Activated CD4-positive, alpha-beta T cell treated with anti-CD3 and anti-CD28 coated beads, Interleukin-2, amount 50 U/mL, for 1 hour (primary cell): ENCODE measurements around the gene TAF3.

Experiments
- DNase-seq: peaks from one replicate; pipeline ENCODE4 v3.0.0-alpha.2; 2020

TAF3 gene

DNA sequence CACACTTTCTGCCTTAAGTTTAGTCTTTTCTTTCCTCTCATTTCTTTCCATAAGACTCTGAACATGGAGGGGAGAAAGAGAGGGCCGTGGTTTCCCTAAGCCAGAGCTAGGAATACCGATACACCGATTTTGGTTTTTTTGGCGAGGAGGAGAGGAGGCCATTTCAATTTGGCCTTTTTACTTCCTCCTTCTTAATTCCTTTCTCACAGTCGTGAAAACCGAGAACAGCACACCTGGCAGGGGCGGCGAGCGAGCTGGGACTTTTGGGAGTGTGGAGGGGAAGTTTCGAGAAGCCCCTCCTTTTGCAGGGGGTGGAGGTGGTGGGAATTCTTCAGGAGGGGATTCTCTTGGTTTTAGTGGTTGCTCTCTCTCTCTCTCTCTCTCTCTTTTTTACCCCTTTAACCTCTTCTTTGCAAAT is 242.4 kb downstream of the TAF3 start:
- no peak for DNase-seq

DNA sequence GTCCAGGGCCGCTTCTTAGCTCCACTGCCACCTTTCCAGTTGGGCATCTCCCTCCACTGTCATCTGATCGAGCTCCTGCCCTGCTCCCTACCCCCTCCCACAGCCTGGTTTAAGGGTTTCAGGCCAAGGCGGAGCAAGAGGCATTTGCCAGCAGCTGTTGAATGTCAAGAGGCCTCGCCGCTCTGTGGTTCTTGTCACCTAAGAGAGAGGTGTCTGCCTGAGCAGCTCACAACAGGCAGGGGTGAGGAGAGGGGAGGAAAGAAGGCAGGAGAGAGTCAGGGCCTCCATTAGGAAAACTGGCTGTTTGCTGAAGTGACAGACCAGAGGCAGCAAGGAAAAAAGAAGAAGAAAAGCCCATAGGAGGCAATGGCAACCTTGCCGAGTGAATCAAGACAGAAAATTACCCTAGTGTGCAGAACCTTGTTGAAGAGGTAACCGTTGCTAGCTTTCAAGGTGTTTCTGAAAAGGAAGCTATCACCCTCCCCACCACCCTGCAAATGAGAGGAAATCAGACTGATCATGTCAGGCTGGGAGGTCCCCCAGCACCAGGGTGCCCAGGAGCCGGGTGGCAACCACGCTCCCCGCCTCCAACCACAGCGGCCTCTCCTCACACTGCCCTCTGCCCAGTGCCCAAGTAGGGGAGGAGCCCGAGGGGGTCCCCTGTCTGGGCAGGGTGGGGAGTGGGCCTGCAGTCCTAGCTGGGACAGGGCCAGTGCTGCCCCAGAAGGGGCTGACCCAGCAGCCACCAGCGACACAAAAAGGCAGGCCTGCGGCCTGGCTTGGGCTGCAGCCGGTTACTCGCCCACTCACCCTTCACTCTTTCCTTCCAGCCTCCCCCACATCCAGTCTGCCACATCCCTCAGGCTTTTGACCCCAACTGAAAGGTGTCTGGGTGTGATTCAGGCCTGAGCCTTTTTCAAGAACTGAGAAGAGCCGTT is 243.2 kb downstream of the TAF3 start:
- DNase-seq: peak; percentile 46

DNA sequence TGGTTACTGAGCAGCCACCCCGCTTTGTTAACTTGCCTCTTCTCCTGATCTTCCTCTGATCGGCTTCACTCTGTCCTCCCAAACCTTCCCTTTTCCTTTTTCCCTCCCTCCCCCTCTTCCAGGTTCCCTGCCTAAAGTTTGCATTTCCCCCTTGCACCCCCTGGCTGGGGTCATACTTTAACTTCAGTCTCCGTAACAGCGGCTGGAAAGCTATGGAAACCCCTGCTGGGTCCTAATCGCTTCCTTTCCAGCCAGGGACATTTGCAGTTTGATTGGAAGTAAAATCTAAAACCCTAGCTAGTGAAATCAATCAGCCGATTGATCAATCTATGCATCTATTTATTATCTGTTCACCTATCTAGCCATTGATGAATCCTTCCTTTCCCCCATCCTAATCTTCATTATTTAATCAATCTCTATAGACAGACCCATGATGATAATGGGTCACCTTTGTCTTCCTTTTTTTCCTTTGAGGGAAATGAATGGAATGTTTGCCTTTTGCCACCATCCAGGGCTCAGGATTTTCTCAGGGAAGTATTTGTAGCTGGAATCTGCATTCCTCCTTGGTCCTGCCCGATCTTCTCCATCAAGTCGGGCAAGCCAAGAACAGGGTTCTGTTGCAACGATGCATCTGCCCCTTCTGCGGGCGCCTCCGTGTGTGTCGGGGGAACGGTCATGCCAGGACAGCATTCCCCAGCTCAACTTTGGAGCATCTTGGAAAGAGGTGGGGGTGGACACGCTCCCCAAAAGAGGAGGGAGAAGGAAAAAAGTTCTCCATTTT is 245.0 kb downstream of the TAF3 start:
- DNase-seq: no peak

GRCh38 chr10:8063935-8064334 is 245.6 kb downstream of the TAF3 start:
- no peak for DNase-seq

GRCh38 chr10:8064436-8064835 is 246.1 kb downstream of the TAF3 start:
- no peak for DNase-seq

DNA sequence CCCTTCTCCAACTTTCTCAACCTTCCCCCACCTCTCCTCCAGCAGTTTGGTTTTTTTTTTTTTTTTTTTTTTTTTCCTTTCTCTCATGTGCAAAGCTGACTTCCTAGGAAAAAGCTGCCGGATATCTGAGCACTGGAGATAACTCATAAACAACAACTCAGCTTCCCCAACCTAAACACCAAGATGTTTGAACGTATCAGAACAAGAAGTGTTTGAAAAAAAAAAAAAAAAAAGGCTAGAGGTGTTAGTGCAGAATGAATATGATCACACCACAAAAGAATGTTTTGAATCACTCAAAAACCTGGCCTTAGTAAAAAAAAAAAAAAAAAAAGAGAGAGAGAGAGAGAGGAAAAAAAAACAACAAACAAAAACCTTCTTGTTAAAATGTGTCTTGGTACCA is 247.3 kb downstream of the TAF3 start:
- no peak for DNase-seq

DNA sequence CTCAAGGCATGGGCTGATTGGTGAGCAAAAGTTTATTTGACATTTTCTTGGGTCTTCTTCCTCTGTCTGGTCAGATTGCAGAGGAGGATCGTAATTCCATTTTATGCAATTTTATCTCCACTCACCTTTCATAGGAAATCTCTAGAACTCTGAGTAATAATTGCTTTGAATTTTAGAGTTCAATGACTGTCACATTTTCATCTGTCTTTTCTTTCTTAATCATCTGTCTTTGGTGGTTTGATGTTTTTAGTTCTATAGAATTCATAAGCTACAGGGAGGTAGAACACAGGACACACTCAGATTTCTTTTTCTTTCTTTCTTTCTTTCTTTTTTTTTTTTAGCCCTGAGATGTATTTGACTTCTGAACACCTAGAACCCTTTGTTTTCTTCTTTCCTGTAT is 247.8 kb downstream of the TAF3 start:
- no peak for DNase-seq
